ENCODE measurements around the gene TRAPPC1.
"Not testable (repeated sequence)": the region's sequence is repeated elsewhere in the genome, so short reads cannot be mapped to it uniquely, and the experiment has no call there.

The TRAPPC1 gene

DNA sequence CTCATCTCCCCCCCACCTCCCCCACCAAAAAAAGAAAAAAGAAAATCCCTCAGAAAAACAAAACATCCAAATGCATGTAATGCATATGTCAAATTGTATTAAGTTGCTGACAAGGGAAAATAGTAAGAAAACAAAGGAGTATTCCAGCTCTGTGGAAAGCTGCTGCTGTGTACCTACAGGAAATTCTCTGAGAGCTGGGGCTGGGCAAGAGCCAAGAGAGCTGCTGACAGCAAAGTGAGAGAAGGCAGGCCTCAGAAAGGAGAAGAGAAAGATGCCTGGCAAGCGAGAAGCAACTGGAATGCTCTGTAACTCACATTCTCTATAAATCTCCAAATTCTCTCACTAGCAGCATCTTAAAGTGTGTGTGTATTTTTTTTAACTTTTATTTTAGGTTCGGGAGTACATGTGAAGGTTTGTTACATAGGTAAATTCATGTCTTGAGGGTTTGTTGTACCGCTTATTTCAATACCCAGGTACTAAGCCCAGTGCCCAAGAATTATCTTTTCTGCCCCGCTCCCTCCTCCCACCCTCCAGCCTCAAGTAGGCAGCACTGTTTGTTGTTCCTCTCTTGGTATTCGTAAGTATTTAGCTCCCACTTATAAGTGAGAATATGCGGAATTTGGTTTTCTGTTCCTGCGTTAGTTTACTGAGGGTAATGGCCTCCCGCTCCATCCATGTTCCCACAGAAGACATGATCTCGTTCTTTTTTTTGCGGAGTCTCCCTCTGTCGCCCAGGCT lies 24.7 kb upstream of the TRAPPC1 start:
- no peaks in the 10 kb centered on the region for H3K4me1 ChIP-seq (ENCODE audit: control insufficient read depth, insufficient read depth, low read length)

DNA sequence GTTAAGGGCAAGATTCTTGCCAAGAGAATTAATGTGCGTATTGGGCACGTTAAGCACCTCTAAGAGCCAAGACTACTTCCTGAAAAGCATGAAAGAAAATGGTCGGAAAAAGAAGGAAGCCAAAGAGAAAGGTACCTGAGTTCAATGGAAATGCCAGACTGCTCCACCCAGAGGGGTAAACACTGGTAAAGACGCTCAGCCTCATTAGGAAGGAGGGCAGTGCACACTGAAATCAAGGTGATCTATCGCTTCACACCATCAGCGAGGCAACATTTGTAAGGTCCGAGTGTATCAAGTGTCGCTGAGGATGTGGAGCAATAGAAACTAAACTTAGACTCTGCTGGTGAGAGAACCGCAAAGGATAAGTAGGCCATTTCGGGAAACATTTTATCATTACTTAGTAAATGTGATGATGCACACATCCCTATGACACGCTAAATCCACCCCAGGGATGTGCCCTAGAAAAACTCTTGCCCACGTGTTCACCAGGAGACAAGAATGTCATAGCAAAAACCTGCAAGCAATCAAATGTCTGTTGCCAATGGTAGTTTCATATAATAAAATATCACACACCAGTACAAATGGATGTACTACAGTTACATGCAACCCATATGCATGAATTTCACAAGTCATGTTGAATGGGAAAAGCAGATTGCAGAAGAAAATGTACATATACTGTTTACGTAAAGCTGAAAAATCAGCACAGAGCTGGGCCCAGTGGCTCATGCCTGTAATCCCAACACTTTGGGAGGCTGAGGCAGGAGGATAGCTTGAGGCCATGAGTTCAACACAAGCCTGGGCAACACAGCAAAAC lies 23.9 kb upstream of the TRAPPC1 start:
- Histone ChIP-seq H3K9ac (ENCODE audit: low read depth, low read length) (no peak overlapping the region), H3K36me3 (ENCODE audit: insufficient read depth, low read length) (peaks cover 4% of the 10 kb centered on the region), H3K9me3 (replicated peaks; ENCODE audit: low read length) (no peaks in the 10 kb centered on the region), H3K27me3 (ENCODE audit: control insufficient read depth, insufficient read depth, low read length) (no peaks in the 10 kb centered on the region), H3K4me1 (ENCODE audit: control insufficient read depth, insufficient read depth, low read length) (no peaks in the 10 kb centered on the region), H3K4me2 (ENCODE audit: low read length) (no peak overlapping the region), H3K4me3 (ENCODE audit: low read length) (no peak overlapping the region)

More for the DNA sequence above, 24.7 kb upstream of the TRAPPC1 start:
- H3K9ac ChIP-seq (ENCODE audit: low read depth, low read length): no peak overlapping the region
- no peak overlapping the region for H3K4me3 ChIP-seq (ENCODE audit: low read length)
- H3K9me3 ChIP-seq (replicated peaks; ENCODE audit: low read length): no peaks in the 10 kb centered on the region
- H3K27me3 ChIP-seq (ENCODE audit: control insufficient read depth, insufficient read depth, low read length): peaks cover 3% of the 10 kb centered on the region
- peaks cover 3% of the 10 kb centered on the region for H3K36me3 ChIP-seq (ENCODE audit: insufficient read depth, low read length)
- H3K4me2 ChIP-seq (ENCODE audit: low read length): no peak overlapping the region

DNA sequence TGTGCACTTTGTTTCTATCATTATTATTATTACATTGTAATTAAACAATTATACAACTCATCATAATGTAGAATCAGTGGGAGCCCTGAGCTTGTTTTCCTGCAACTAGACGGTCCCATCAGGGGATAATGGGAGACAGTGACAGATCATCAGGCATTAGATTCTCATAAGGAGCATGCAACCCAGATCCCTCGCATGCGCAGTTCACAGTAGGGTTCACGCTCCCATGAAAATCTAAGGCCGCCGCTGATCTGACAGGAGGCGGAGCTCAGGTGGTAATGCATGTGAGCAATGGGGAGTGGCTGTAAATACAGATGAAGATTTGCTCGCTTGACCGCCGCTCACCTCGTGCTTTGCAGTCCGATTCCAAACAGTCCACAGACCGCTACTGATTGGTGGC lies 21.5 kb upstream of the TRAPPC1 start:
- peaks cover 24% of the 10 kb centered on the region for H3K36me3 ChIP-seq (ENCODE audit: insufficient read depth, low read length)
- H3K9me3 ChIP-seq (replicated peaks; ENCODE audit: low read length): not testable (repeated sequence)

DNA sequence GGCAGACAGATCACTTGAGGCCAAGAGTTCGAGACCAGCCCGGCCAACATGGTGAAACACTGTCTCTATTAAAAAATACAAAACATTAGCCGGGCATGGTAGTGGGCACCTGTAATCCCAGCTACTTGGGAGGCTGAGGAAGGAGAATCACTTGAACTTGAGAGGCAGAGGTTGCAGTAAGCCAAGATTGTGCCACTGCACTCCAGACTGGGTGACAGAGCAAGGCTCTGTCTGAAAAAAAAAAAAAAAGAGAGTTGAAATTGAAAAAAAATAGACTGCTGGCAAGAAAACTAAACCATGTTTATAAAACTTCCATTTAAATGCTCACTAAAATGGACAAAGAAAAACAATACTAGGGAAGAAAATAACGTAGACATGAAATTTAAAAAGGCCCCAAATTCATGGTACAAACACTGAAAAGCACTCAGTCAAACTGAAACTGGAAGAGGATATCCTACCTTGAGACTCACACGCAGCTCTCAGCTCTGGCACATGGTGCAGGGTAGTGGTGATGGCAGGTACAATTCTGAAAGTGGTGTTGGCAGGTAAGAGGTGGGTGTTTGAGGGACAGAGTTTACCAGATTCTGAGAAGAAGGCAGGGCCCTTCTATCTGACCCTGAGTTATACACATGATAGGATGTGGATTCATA lies 19.5 kb upstream of the TRAPPC1 start:
- Histone ChIP-seq H3K9ac (ENCODE audit: low read depth, low read length) (no peak overlapping the region), H3K4me1 (ENCODE audit: control insufficient read depth, insufficient read depth, low read length) (no peaks in the 10 kb centered on the region), H3K4me2 (ENCODE audit: low read length) (no peak overlapping the region), H3K27me3 (ENCODE audit: control insufficient read depth, insufficient read depth, low read length) (no peaks in the 10 kb centered on the region), H3K9me3 (replicated peaks; ENCODE audit: low read length) (no peaks in the 10 kb centered on the region), H3K36me3 (ENCODE audit: insufficient read depth, low read length) (peaks cover 37% of the 10 kb centered on the region), H3K4me3 (ENCODE audit: low read length) (no peak overlapping the region)

More for the DNA sequence above, 21.5 kb upstream of the TRAPPC1 start:
- not testable (repeated sequence) for H3K4me2 ChIP-seq (ENCODE audit: low read length); H3K9ac ChIP-seq (ENCODE audit: low read depth, low read length); H3K4me3 ChIP-seq (ENCODE audit: low read length); H3K27me3 ChIP-seq (ENCODE audit: control insufficient read depth, insufficient read depth, low read length); H3K4me1 ChIP-seq (ENCODE audit: control insufficient read depth, insufficient read depth, low read length)

DNA sequence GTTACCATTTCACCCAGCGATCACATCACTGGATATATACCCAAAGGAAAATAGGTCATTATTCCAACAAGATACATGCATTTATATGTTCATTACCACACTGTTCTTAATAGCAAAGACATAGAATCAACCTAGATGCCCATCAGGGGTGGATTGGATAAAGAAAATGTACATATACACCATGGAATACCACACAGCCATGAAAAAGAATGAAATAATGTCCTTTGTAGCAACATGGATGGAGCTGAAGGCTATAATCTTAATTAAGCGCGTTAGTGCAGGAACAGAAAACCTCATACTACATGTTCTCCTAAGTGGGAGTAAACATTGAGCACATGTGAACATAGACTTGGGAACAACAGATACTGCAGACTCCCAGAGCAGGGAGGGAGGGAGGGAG lies 18.8 kb upstream of the TRAPPC1 start:
- no peaks in the 10 kb centered on the region for H3K9me3 ChIP-seq (replicated peaks; ENCODE audit: low read length)
- no peak overlapping the region for H3K4me3 ChIP-seq (ENCODE audit: low read length)
- no peak overlapping the region for H3K9ac ChIP-seq (ENCODE audit: low read depth, low read length)
- H3K4me1 ChIP-seq (ENCODE audit: control insufficient read depth, insufficient read depth, low read length): no peaks in the 10 kb centered on the region
- no peaks in the 10 kb centered on the region for H3K27me3 ChIP-seq (ENCODE audit: control insufficient read depth, insufficient read depth, low read length)
- peaks cover 44% of the 10 kb centered on the region for H3K36me3 ChIP-seq (ENCODE audit: insufficient read depth, low read length)
- no peak overlapping the region for H3K4me2 ChIP-seq (ENCODE audit: low read length)

DNA sequence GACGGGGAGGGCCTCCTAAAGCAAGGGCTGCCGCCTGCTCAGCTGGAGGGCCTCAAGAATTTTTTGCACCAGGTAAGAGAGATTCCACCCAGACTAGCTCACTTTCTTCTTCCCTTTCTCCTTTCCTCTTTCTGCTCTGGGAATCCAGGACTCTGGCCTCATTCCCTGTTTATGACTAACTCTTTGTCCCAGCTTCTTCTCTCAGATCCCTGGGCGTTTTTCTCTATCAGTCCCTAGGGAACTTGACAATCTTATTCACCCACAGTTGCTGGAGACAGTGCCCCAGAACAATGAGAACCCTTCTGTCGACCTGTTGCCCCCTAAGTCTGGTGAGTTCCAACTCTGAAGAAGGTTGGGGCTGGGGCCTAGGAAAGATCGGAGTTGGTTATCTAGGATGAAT lies 15.9 kb upstream of the TRAPPC1 start:
- Histone ChIP-seq H3K27me3 (ENCODE audit: control insufficient read depth, insufficient read depth, low read length) (no peaks in the 10 kb centered on the region), H3K4me3 (ENCODE audit: low read length) (no peak overlapping the region), H3K9ac (ENCODE audit: low read depth, low read length) (no peak overlapping the region), H3K4me1 (ENCODE audit: control insufficient read depth, insufficient read depth, low read length) (no peaks in the 10 kb centered on the region), H3K9me3 (replicated peaks; ENCODE audit: low read length) (no peaks in the 10 kb centered on the region), H3K36me3 (ENCODE audit: insufficient read depth, low read length) (peaks cover 66% of the 10 kb centered on the region), H3K4me2 (ENCODE audit: low read length) (no peak overlapping the region)

DNA sequence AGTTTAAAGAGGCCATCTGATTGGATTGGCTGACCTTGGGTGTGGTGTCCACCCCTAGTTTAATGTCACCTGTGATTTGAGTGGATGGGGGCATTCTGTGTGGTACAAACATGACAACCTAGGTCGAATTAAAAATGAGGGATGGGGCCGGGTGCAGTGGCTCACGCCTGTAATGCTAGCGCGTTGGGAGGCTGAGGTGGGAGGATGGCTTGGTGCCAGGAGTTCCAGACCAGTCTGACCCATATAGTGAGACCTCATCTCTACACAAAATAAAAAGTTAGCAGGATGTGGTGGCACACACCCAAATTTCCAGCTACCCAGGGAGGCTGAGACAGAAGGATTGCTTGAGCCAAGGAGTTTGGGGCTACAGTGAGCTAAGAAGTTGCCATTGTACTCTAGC lies 14.7 kb upstream of the TRAPPC1 start:
- H3K27me3 ChIP-seq (ENCODE audit: control insufficient read depth, insufficient read depth, low read length): no peaks in the 10 kb centered on the region
- H3K9me3 ChIP-seq (replicated peaks; ENCODE audit: low read length): no peaks in the 10 kb centered on the region
- no peak overlapping the region for H3K4me3 ChIP-seq (ENCODE audit: low read length)
- H3K36me3 ChIP-seq (ENCODE audit: insufficient read depth, low read length): peaks cover 66% of the 10 kb centered on the region
- no peaks in the 10 kb centered on the region for H3K4me1 ChIP-seq (ENCODE audit: control insufficient read depth, insufficient read depth, low read length)
- no peak overlapping the region for H3K4me2 ChIP-seq (ENCODE audit: low read length)
- no peak overlapping the region for H3K9ac ChIP-seq (ENCODE audit: low read depth, low read length)

DNA sequence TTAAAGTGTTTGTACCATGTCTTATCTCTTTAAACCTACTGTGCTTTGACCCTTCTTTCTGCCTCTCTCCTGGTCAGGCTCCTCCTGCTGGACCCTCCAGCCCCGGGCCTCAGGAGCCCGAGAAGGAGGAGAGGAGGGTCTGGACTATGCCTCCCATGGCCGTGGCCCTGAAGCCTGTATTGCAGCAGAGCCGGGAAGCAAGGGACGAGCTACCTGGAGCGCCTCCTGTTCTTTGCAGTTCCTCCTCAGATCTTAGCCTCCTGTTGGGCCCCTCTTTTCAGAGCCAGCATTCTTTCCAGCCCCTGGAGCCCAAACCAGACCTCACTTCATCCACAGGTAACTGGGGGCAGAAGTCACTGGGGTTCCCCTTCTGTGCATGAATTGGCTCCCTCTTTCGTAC lies 13.9 kb upstream of the TRAPPC1 start:
- no peak overlapping the region for H3K4me3 ChIP-seq (ENCODE audit: low read length)

DNA sequence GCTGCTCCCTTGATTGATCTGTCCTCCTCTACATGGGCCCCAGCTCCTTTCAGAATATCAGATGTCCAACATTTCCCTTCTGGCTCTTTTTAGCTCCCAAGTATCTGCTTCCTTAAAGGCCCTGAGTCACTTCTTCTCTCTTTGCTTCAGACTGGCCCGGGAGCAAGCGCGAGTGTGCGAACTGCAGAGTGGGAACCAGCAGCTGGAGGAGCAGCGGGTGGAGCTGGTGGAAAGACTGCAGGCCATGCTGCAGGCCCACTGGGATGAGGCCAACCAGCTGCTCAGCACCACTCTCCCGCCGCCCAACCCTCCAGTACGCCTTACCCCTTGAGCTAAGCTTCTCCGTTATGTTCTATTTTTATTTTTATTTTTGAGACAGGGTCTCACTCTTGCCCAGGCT lies 12.6 kb upstream of the TRAPPC1 start:
- Histone ChIP-seq H3K27me3 (ENCODE audit: control insufficient read depth, insufficient read depth, low read length) (no peaks in the 10 kb centered on the region), H3K4me2 (ENCODE audit: low read length) (no peak overlapping the region), H3K36me3 (ENCODE audit: insufficient read depth, low read length) (peaks cover 77% of the 10 kb centered on the region), H3K4me1 (ENCODE audit: control insufficient read depth, insufficient read depth, low read length) (no peaks in the 10 kb centered on the region), H3K4me3 (ENCODE audit: low read length) (no peak overlapping the region), H3K9ac (ENCODE audit: low read depth, low read length) (no peak overlapping the region), H3K9me3 (replicated peaks; ENCODE audit: low read length) (no peaks in the 10 kb centered on the region)

More for the DNA sequence above, 13.9 kb upstream of the TRAPPC1 start:
- H3K4me1 ChIP-seq (ENCODE audit: control insufficient read depth, insufficient read depth, low read length): no peaks in the 10 kb centered on the region
- no peaks in the 10 kb centered on the region for H3K9me3 ChIP-seq (replicated peaks; ENCODE audit: low read length)
- H3K9ac ChIP-seq (ENCODE audit: low read depth, low read length): no peak overlapping the region
- peaks cover 73% of the 10 kb centered on the region for H3K36me3 ChIP-seq (ENCODE audit: insufficient read depth, low read length)
- no peaks in the 10 kb centered on the region for H3K27me3 ChIP-seq (ENCODE audit: control insufficient read depth, insufficient read depth, low read length)
- H3K4me2 ChIP-seq (ENCODE audit: low read length): no peak overlapping the region

DNA sequence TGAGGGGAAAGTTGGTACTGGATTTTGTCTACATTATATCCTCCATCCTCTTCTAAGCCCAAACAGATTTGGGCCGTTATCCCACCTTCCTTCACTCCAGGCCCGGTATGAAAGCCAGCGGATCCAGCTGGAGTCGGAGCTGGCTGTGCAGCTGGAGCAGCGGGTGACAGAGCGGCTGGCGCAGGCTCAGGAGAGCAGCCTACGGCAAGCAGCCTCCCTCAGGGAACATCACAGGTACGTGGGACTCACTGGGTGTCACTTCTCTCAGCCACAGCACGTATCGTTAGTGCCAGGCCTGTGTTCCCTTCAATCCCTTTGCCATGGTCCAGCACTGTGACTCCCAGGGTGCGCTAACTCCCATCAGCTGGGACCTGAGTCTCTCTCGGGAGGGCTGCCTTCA lies 11.5 kb upstream of the TRAPPC1 start:
- Histone ChIP-seq H3K9ac (ENCODE audit: low read depth, low read length) (no peak overlapping the region), H3K4me2 (ENCODE audit: low read length) (no peak overlapping the region), H3K4me1 (ENCODE audit: control insufficient read depth, insufficient read depth, low read length) (no peaks in the 10 kb centered on the region), H3K36me3 (ENCODE audit: insufficient read depth, low read length) (peaks cover 71% of the 10 kb centered on the region), H3K27me3 (ENCODE audit: control insufficient read depth, insufficient read depth, low read length) (no peaks in the 10 kb centered on the region), H3K4me3 (ENCODE audit: low read length) (no peak overlapping the region), H3K9me3 (replicated peaks; ENCODE audit: low read length) (no peaks in the 10 kb centered on the region)

DNA sequence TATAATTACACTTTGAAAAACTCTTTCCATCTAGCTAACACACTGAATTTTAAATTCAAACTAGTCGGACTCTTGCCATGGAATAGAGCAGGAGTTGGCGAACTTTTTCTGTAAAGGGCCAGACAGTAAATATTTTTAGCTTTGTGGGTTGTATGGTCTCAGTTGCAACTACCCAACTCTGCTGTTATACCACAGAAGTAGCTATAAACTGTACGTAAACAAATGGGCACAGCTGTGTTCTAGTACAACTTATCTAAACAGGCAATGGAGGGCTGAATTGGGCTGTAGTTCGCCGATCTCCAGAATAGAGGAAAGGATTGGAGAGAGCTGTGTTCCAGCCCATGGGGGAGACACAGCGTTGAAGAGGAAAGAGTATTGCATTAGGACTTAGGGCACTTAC lies 9.0 kb upstream of the TRAPPC1 start:
- Histone ChIP-seq H3K4me1 (ENCODE audit: control insufficient read depth, insufficient read depth, low read length) (no peaks in the 10 kb centered on the region), H3K27me3 (ENCODE audit: control insufficient read depth, insufficient read depth, low read length) (no peaks in the 10 kb centered on the region), H3K4me2 (ENCODE audit: low read length) (no peak overlapping the region), H3K9me3 (replicated peaks; ENCODE audit: low read length) (no peaks in the 10 kb centered on the region), H3K4me3 (ENCODE audit: low read length) (no peak overlapping the region), H3K9ac (ENCODE audit: low read depth, low read length) (no peak overlapping the region), H3K36me3 (ENCODE audit: insufficient read depth, low read length) (peaks cover 70% of the 10 kb centered on the region)

All from skeletal muscle satellite cell (primary cell).